ENCODE results near the gene SPINT4. TPM values are rescaled to one million over a fixed set of nuclear protein-coding genes. Genes with fewer than 3 reads are reported as not detected.

Gene SPINT4
- total RNA-seq, 6 donors from 2014 or later = not detected

DNA sequence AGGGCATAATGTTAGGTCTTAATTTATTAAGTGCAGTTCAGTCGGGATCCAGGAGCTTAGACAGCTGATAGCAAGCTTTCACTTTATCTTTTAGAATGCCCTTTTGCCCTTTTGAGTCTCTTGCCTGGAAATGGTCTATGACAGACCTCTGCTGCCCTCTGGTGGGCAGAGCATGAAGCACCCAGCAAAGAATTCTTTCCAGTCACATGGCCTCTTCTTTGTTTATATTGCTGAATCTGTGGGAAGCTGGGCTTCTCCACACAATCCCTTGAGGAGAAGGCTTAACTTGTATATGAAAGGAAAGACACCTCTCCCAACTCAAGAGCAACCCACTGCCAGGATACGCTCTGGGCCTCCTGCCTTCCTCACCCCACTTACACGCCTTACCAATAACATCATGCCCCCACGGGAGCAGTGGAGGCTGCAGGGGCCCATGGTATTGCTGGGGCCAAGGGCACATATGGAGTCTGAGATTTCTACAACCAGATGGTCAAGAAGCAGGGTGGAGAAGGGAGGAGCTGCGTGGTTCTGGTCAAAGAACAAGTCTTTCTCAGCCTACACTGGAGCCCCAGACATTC is 49.1 kb downstream of the SPINT4 start:
- Histone ChIP-seq H3K4me1 (peaks cover 5 to 15% (median 10%) of the 10 kb centered on the region in 4 donors), H3K9me3 (no peaks in the 10 kb centered on the region), H3K36me3 (no peaks in the 10 kb centered on the region), H3K4me3 (no peak overlapping the region), H3K27me3 (no peaks in the 10 kb centered on the region), H3K27ac (peak overlapping the region in 3 of 4 donors; percentile 53 to 61 (median 59))
- ATAC-seq (ENCODE audit: low FRiP score in 2 of 2) (peak; percentile 89 to 90), DNase-seq (peak in 1 of 2 donors; percentile 81)
- 45 to 47% methylated on average over 5 of the region's 5 CpGs for WGBS, 2 donors
- TF ChIP-seq POLR2AphosphoS5 (IDR thresholded peaks at IDR 0.05) = no peak
- TF ChIP-seq POLR2A (IDR thresholded peaks at IDR 0.05) = no peak
- peak; percentile 83 to 96 (median 93) for TF ChIP-seq CTCF (IDR thresholded peaks at IDR 0.05)
- no peak for TF ChIP-seq EP300 (IDR thresholded peaks at IDR 0.05)

DNA sequence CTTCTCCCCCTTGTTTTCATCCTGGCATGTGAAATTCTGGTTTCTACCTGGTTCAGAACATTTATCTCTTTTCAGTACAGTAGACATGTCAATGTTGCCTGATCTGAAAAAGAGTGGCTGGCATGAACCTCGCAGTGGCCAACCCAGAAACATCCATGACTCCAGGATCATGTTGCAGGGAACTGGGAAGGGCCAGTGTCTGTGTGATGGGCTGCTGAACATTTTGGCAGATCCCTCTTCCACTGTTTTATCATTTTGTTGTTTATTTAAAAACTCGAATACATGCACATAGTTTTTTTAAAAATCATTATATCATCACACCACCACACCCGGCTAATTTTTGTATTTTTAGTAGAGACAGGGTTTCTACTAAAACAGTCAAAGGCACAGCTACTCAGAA is 50.5 kb downstream of the SPINT4 start:
- Histone ChIP-seq H3K36me3 (no peaks in the 10 kb centered on the region), H3K4me3 (no peak overlapping the region), H3K9me3 (no peaks in the 10 kb centered on the region), H3K27ac (no peak overlapping the region), H3K27me3 (no peaks in the 10 kb centered on the region), H3K4me1 (peaks cover 5 to 22% (median 10%) of the 10 kb centered on the region in 4 donors)
- peak in 1 of 2 donors; percentile 57 for ATAC-seq (ENCODE audit: low FRiP score in 2 of 2)
- WGBS, 2 donors = 69 to 73% methylated on average over 3 of the region's 3 CpGs
- no peak for TF ChIP-seq CTCF (IDR thresholded peaks at IDR 0.05)
- no peak for TF ChIP-seq POLR2A (IDR thresholded peaks at IDR 0.05)
- no peak for DNase-seq

DNA sequence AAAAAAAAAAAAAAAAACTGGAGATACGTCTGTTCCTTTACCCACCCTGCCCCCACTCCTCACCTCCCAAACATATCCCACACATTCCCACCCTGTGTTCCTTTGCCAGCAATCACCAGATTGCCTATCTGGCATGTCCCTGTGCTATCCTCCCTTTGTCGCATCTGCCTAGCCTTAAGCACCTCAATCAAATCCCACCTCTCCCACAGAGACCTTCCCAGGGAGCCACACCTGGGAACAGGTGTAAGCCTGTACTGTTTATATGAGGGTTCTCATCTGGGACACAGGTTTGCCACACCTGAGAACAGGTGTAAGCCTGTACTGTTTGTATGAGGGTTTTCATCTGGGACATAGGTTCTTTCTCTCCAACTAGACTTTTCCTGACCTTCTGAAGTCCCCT is 52.8 kb downstream of the SPINT4 start:
- H3K27ac ChIP-seq = no peak overlapping the region
- no peaks in the 10 kb centered on the region for H3K36me3 ChIP-seq
- ATAC-seq (ENCODE audit: low FRiP score in 2 of 2) (no peak), DNase-seq (no peak)
- no peaks in the 10 kb centered on the region for H3K27me3 ChIP-seq
- TF ChIP-seq EP300 (IDR thresholded peaks at IDR 0.05) (no peak), POLR2AphosphoS5 (IDR thresholded peaks at IDR 0.05) (no peak), POLR2A (IDR thresholded peaks at IDR 0.05) (no peak), CTCF (IDR thresholded peaks at IDR 0.05) (no peak)
- no peak overlapping the region for H3K4me3 ChIP-seq
- peaks cover 16 to 38% (median 18%) of the 10 kb centered on the region in 4 donors for H3K4me1 ChIP-seq
- 74 to 80% methylated on average over 2 of the region's 2 CpGs for WGBS, 2 donors
- no peaks in the 10 kb centered on the region for H3K9me3 ChIP-seq

- ATAC-seq (ENCODE audit: low FRiP score in 2 of 2) (no peak), DNase-seq (no peak)
- Histone ChIP-seq H3K4me1 (peaks cover 16 to 42% (median 19%) of the 10 kb centered on the region in 4 donors), H3K4me3 (no peak overlapping the region), H3K27me3 (no peaks in the 10 kb centered on the region), H3K9me3 (no peaks in the 10 kb centered on the region), H3K27ac (no peak overlapping the region), H3K36me3 (no peaks in the 10 kb centered on the region)
- WGBS, 2 donors = 89 to 95% methylated on average over 6 of the region's 6 CpGs
- no peak for TF ChIP-seq POLR2AphosphoS5 (IDR thresholded peaks at IDR 0.05)
- TF ChIP-seq CTCF (IDR thresholded peaks at IDR 0.05) = no peak
- TF ChIP-seq POLR2A (IDR thresholded peaks at IDR 0.05) = no peak
- TF ChIP-seq EP300 (IDR thresholded peaks at IDR 0.05) = no peak
Measured at GRCh38 chr20:45775411-45775810, 53.3 kb downstream of the SPINT4 start.

Small RNAs within 50 kb of the gene (small RNA-seq; reads per million reads assigned to genes)
- gene MIR3617 (0 to 0.31 (median 0.03) reads per million in 4 donors), gene SPINT5P (0 to 0.07 (median 0) reads per million in 4 donors)

Other genes starting within 250 kb of the SPINT4 start
- gene SPINT3, start 206.7 kb upstream of the SPINT4 start, total RNA-seq = not detected
- 1 to 10 TPM in 2 of 6 donors, not detected in 4; 1.6 to 1.8 TPM for gene WFDC6, start 182.9 kb upstream of the SPINT4 start, total RNA-seq
- 1 to 10 TPM in 1 of 6 donors, under 1 TPM in 2, not detected in 3; 0.15 to 3.7 (median 0.47) TPM for gene EPPIN, start 174.9 kb upstream of the SPINT4 start, total RNA-seq
- gene WFDC8, start 143.1 kb upstream of the SPINT4 start, total RNA-seq = not detected
- not detected for gene WFDC10A, start 92.6 kb upstream of the SPINT4 start, total RNA-seq
- not detected for gene WFDC9, start 91.1 kb upstream of the SPINT4 start, total RNA-seq
- gene WFDC11, start 52.1 kb upstream of the SPINT4 start, total RNA-seq = not detected
- not detected for gene WFDC13, start 20.3 kb upstream of the SPINT4 start, total RNA-seq
- 1 to 10 TPM in 4 of 6 donors, not detected in 2; 1.1 to 9.4 (median 1.6) TPM for gene WFDC10B, start 17.3 kb upstream of the SPINT4 start, total RNA-seq
- 1 to 10 TPM in 4 of 6 donors, under 1 TPM in 1, not detected in 1; 1.00 to 7.1 (median 2.4) TPM for gene WFDC3, start 69.5 kb downstream of the SPINT4 start, total RNA-seq
- gene DNTTIP1, start 69.6 kb downstream of the SPINT4 start, total RNA-seq = 10 to 100 TPM; 36.8 to 61.8 (median 46.5) TPM
- 10 to 100 TPM in 1 of 6 donors, 1 to 10 TPM in 3, not detected in 2; 1.1 to 12.5 (median 3.5) TPM for gene UBE2C, start 90.3 kb downstream of the SPINT4 start, total RNA-seq
- gene TNNC2, start 105.0 kb downstream of the SPINT4 start, total RNA-seq = 1 to 10 TPM in 1 of 6 donors, under 1 TPM in 2, not detected in 3; 0.37 to 1.1 (median 0.80) TPM
- 100 to 1,000 TPM in 1 of 6 donors, 10 to 100 TPM in 5; 23.9 to 117 (median 52.9) TPM for gene SNX21, start 111.5 kb downstream of the SPINT4 start, total RNA-seq
- gene ACOT8, start 135.0 kb downstream of the SPINT4 start, total RNA-seq = 10 to 100 TPM; 23.9 to 46.8 (median 31.5) TPM
- gene ZSWIM3, start 135.3 kb downstream of the SPINT4 start, total RNA-seq = 1 to 10 TPM; 2.4 to 7.3 (median 3.9) TPM
- gene ZSWIM1, start 158.9 kb downstream of the SPINT4 start, total RNA-seq = 1 to 10 TPM; 4.2 to 9.7 (median 8.6) TPM
- 10 to 100 TPM in 1 of 6 donors, 1 to 10 TPM in 5; 1.3 to 11.5 (median 1.6) TPM for gene SPATA25, start 165.3 kb downstream of the SPINT4 start, total RNA-seq
- gene NEURL2, start 168.9 kb downstream of the SPINT4 start, total RNA-seq = 10 to 100 TPM in 1 of 6 donors, 1 to 10 TPM in 5; 3.9 to 31.4 (median 5.5) TPM
- gene CTSA, start 169.0 kb downstream of the SPINT4 start, total RNA-seq = 100 to 1,000 TPM; 109 to 176 (median 155) TPM
- gene PLTP, start 189.8 kb downstream of the SPINT4 start, total RNA-seq = 100 to 1,000 TPM in 2 of 6 donors, 10 to 100 TPM in 4; 28.9 to 169 (median 57.8) TPM
- 10 to 100 TPM; 41.7 to 59.7 (median 47.1) TPM for gene PCIF1, start 212.3 kb downstream of the SPINT4 start, total RNA-seq
- 10 to 100 TPM; 17.4 to 41.9 (median 23.0) TPM for gene ZNF335, start 249.9 kb downstream of the SPINT4 start, total RNA-seq